NCI-H2107 treated with DMSO at 0.1 percent for 48 hours (cell line): ENCODE measurements around the gene SPEM2.

ENCODE experiments used
- DNase-seq: peaks from one replicate; lab custom pipeline; 2025; ENCODE audit not compliant: unreplicated experiment; lab: John Stamatoyannopoulos, UW

Gene SPEM2

DNA sequence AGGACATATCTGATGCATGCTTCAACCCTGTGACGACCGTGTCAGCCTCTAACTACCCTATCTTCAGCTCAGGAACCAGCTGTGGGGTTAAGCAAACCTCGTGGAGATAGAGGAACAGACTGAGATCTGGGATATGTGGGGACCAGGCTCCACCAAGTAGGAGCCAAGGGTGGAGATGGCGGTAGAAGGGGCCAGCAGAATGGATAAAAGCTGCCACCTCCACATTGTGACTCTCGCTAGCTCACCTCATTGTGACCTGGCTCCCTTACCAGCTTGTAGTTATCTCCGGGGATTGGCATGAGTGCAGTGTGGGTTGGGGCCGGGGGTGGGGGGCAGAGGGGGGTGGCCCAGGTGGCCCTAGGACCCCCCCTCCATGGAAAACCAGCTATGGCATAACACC lies at the start of gene SPEM2:
Gene SPEM2 (plus strand): TSS at position 301 of the 400 bp plus-strand sequence. CDS start 73 bp downstream, at position 374.
- DNase-seq = no peak

DNA sequence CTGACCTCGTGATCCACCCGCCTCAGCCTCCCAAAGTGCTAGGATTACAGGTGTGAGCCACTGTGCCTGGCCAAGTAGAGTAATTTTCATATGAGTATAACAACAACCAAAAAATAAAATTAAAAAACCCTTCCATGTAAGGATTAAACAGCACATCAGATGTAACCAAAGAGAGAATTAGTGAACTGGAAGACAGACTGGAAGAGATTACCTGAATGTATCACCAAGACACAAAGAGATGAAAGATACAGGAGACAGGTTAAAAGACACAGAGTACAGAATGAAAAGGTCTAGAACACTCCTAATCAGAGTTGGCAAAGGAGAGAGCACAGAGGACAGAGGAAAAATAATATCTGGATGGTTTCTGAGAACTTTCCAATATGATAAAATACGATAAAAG lies 46.3 kb upstream of the SPEM2 start:
- no peak for DNase-seq

DNA sequence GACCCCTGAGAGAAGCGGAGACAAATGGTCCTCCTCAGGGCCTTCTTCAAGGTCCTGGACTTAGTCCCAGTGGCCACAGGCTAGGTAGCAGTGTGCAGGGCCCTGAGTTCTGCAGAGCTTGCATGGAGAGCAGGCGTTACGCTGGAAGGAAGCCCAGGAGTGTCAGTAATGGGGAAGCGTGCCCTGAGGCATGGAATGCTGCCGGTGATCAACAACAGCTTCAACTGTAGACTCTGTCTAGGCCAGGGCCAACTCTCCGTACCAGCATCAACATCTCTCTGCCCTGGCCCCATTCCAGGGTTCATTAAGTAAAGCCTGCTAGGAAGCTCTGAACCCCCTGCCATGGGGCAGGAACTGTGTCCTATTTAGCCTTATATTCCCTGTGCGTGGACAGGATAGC lies 45.1 kb upstream of the SPEM2 start:
- no peak for DNase-seq

DNA sequence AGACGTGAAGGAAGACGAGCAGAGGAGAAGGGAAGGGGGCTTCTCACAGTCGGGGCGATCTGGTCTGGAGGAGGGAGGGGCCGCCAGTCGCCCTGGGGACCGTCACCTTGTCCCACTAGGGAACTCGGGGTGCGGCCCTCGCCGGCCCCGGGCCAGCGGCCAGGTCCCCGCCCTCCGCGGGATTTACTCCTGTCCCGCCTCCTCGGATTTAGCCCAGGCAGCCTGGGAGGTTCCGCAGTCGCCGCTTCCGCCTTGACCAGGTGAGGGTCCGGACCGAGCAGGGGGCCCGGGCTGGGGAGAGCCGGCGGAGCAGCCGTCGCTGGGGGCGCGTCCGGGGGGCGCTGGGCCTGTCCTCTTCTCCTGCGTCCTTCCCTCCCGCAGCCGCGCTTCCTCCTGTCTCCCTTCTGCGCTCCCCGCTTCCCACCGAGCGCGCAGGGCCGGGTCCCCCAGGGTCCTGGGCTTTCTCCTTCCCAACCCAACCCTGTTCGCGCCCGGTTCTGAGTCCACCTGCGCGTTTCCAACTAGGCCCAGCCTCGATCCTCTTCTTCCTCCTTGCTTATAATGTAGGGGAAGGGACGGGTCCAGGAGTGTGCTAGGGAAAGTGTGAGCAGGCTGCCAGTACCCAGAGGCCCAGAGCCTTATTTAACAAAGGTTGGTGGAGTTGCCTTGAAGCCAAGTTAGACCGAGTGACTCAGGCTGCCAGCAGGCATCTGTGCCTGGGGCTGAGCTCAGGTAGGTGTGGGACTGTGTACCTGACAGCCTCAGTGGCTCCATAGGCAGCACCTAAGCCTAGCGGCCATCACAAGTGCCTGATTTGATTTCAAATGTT lies 44.3 kb upstream of the SPEM2 start, which contains the start of gene TNK1:
Gene TNK1 (plus strand): TSS at position 235 of the 829 bp plus-strand sequence. CDS start 1,838 bp downstream, outside the sequence.
- DNase-seq = no peak

DNA sequence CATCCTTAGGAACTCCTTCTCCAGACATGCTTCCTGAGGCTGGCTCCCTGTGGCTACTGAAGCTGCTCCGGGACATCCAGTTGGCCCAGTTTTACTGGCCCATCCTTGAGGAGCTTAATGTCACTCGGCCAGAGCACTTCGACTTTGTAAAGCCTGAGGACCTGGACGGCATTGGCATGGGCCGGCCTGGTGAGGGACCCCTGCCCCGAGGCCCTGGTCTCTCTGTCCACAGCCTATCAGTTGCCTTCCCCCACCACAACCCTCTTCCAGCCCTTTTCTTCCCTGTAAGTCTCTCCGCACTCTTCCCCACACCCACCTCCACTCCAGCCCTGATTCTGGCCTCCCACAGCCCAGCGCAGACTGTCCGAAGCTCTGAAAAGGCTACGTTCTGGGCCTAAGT lies 42.5 kb upstream of the SPEM2 start:
- no peak for DNase-seq

DNA sequence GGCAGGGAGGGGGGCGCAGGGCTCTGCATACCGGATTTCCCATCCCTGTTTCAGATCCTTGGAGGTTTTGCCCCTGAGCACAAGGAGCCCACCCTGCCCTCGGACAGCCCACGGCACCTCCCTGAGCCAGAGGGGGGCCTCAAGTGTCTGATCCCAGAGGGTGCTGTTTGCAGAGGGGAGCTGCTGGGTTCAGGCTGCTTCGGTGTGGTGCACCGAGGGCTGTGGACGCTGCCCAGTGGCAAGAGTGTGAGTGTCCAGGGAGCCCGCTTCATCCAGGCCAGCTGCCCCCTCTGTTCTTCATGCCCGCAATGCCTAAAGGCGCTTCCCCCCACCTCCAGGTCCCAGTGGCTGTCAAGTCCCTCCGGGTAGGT lies 42.1 kb upstream of the SPEM2 start:
- DNase-seq = no peak

DNA sequence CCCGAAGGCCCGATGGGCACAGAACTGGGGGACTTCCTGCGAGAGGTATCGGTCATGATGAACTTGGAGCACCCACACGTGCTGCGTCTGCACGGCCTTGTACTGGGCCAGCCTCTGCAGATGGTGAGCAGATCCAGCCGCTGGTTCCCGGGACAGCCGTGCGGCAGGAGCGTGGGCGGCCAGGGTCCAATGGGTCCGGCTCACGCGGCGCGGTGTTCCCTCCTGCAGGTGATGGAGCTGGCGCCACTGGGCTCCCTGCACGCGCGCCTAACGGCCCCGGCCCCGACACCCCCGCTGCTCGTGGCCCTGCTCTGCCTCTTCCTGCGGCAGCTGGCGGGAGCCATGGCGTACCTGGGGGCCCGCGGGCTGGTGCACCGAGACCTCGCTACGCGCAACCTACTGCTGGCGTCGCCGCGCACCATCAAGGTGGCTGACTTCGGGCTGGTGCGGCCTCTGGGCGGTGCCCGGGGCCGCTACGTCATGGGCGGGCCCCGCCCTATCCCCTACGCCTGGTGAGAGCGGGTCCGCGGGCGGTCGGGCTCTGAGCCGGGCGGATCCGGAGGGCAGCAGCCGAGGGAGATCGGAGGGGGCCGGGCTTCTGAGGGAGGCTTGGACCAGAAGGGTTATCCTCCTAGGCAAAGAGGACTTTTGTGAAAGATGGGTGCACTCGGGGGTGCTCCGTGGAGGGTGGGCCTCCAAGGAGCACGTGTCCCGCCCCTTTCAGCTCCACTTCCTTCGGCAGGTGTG lies 41.5 kb upstream of the SPEM2 start:
- no peak for DNase-seq

DNA sequence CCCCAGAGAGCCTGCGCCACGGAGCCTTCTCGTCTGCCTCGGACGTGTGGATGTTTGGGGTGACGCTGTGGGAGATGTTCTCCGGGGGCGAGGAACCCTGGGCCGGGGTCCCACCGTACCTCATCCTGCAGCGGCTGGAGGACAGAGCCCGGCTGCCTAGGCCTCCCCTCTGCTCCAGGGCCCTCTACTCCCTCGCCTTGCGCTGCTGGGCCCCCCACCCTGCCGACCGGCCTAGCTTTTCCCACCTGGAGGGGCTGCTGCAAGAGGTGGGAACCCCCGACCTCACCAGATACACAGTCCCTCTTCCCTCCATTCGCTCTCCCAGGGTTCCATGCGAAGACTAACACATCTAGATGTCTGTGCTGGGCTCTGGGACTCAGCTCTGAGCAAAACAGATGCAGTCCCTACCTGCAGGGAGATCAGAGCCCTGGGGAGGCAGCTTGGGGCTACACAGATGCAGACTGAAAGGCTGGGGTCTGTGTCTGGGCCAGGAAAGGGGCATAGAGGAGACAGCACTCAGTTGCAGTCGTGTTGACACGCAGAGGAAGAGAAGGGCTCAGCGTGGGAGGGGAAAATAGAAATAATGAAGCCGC lies 40.8 kb upstream of the SPEM2 start:
- DNase-seq = no peak

DNA sequence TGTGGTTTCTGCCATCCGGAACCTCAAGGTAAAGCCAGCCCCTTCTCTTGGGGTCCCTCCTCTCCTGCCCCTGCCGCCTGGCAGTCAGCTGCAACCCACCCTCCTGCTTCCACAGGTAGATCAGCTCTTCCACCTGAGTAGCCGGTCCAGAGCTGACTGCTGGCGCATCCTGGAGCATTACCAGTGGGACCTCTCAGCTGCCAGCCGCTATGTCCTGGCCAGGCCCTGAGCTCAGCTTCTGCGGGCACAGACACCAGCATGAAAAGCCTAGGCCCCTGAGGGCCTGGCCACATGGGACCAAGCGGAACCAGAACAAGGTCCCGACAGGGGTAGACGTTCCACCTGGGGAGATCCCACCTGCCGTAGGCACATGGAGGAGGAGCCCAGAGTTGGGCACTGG lies 36.6 kb upstream of the SPEM2 start:
- DNase-seq = no peak

DNA sequence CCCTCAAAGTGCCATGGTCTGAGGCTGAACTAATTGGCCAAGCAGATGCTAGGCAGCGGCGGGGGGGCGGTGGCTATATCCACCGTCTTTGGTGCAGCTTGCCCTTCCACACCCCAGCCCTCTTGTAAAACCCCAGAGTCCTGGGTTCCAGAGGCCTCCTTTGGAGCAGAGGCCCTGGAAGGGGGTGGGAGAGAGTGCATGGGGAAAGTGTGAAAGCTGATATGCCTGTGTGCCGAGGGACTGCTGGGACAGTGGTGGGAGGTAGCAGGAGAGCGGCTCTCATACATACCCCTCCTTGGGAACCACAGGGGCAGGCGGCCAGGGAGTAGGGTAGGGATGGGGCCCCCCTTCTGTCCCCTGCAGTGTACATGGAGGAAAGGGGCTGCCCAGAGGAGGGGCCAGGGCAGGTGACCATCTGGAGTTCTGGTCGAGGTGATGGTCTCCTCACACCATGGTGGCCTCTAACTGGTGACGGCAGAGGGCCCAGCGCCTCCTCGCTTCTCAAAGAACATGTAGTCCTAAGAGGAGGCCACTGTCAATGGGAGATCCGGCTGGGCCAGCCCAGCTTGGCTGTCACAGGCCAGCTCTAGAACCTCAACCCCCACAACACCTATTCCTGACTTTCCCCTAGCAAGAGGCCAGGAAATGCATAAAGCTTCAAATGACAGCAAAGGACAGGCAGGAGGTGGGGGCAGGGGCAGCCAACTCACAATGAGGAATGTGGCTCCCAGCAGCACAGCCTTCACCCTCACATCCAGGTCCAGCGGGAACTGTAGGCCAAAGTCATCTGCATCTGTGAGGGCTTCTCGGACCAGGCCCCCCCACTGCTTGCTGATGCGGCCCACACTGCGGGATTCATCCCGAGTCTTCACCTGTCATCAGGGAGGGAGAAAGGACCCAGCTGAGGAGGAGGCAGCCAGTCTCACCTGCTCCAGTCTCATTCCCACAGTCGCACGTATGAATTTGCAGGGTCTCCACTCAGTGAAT lies 35.2 kb upstream of the SPEM2 start:
- no peak for DNase-seq

DNA sequence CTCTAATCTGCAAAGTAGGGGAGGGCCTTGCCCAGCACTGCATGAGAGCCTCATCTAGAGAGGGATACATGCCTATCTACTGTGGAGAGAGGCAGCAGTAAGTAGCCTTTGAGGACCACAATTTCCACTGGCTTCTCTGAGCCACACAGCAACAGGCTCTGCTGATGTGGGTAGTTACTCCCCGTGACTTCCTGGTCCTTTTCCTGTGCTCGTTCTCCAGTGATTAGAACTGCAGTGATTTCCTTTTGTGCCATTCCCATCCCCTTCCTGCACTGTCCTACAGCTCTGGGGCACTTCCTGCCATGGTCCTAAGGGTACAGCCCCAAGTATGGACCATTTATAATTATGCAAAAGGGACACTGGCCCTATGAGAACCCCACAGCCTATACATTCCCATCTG lies 34.1 kb upstream of the SPEM2 start:
- no peak for DNase-seq

DNA sequence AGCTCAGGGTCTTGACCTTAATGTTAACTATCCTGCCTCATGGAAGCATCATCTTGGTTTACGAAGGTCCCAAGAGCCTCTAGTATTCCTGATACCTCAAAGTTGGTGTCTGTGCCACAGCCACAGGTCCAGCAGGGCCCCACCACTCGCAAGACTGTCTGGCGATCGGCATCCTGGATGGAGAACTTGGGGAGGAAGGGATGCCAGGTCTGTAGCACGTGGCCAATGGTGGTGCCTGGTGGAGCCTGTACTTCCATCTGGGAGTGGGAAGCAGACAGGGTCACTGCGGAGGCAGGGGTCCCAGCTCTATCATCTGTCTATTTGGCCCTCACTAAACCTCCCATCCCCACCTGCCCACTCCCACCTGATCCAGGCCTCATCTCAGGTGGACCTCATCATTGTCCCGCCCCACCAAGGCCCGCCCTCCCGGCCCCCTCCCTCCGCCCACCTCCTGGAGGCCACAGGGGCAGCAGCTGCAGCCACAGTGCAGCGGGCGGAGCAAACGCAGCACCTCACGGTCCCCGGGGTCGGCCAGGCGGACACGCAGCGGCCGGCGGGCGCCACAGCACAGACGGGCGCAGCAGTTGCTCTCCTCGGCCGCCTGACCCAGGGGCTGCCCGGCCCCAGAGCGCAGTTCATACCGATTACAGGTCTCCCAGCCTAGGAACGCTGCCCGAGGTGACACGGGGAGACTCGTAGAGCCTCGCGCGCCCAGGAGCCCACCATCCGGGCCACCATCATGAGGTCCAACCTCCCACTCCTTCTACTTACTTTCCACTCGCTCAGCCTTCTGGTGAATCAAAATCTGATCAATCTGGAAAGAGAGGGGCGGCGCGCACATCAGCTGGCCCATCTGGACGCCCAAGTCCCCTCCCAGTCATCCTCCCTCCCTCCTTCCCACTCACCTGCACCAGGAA lies 32.5 kb upstream of the SPEM2 start:
- DNase-seq = no peak

DNA sequence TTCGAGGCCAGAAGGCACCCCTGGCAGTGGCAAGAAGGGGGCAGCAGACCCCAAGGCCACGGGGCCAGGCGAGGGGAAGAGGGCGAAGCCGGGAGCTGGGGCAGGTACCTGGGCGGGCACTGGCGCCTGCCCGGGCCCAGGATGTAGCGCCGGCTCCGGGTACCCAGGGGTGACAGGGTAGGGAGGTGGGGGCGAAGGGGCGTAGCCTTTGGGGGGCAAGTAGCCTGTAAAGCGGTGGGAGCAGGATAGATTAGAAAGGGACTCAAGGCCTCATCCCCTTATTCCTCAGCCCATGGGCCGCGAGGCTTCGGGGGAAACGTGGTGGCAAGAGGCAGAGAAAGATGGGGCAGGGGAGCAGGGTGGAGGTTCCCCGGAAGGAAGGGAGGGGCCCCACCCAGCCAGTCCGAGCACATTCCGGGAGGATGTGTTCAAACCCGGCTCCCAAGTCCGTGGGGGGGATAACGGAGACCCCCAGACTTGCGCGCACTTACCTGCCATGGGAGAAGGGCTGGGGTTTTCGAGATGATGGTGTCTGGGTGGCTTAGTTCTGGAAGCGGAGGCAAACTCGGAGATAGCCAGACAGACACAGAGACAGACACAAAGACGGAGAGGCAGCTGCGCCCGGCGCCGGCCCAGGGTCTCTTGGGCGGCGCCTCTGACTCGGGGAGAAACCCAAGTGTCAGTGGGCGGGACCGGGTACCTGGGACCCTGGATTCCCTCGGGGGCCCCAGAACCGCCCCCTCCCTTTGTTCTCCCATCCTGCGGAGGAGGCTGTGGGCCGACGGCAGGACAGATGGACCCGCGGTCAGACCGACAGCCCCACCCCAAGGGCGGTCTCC lies 31.6 kb upstream of the SPEM2 start:
- DNase-seq = no peak

DNA sequence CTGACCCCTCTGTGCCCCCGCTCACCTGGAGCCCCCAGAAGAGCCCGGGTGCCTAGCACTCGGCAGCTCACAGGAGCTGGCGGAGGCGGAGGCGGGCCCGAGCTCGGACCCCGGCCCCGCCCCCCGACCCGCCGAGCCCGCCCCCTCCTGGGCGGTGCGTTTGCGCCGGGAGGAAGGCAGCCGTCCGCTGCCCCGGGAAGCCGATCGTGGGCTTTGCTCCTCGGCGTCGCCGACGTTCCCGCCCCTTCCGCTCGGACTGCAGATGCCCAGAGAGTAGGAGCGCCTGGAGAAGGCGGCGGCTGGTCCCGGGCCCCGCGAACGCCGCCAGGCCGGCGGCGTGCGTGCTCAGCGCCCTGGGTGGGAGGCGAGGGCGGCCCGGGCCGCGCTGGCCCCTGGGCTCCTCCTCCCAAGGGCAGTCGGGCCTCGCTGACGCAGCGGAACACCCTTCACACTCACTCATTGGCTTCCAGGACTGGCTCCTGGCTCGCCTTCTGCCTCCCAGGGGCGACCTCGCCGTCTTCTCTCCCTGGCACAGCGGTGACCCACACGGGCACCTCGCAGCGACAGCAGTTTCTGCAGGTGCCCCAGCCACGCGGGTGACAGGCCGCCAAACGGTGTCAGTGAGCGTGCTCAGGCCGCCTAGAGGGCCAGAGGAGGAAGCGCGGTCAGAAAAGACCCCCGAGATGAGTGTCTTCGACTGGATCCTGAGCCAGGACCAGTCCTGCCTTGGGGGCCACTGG lies 30.8 kb upstream of the SPEM2 start, which contains the start of gene PLSCR3:
Gene PLSCR3 (minus strand): TSS at position 74 of the 740 bp plus-strand sequence. CDS start 415 bp downstream, outside the sequence.
- DNase-seq = no peak

DNA sequence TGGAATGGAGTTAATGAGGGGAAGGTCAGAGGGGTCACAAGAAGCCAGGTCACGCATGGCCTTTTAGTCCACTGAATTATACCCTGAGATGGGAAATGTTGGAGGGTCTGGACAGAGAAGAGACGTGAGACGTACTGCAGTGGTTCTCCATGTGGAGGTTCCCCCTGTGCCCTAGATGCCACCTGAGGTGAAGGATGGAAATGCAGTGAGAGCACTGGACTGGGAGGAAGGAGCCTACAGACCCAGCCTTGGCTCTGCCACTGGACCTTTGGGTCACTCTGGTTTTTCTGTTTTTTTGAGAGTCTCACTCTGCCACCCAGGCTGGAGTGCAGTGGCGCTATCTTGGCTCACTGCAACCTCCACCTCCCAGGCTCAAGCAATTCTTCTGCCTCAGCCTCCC lies 29.3 kb upstream of the SPEM2 start:
- no peak for DNase-seq

DNA sequence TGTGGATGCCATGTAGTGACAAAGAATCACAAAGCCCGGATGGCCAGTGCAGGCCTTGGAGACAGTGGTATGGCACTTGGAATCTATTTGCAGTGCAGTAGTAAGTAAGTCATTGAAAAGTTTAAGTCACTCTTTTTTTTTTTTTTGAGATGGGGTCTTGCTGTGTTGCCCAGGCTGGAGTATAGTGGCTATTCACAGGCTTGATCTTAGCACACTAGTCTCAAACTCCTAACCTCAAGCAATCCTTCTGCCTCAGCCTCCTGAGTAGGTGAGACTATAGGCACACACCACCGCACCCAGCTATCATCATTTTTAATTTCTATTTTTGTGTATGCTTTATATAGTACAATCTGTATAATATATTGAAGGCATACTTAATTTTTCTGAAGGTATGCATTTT lies 26.8 kb upstream of the SPEM2 start:
- DNase-seq = no peak

DNA sequence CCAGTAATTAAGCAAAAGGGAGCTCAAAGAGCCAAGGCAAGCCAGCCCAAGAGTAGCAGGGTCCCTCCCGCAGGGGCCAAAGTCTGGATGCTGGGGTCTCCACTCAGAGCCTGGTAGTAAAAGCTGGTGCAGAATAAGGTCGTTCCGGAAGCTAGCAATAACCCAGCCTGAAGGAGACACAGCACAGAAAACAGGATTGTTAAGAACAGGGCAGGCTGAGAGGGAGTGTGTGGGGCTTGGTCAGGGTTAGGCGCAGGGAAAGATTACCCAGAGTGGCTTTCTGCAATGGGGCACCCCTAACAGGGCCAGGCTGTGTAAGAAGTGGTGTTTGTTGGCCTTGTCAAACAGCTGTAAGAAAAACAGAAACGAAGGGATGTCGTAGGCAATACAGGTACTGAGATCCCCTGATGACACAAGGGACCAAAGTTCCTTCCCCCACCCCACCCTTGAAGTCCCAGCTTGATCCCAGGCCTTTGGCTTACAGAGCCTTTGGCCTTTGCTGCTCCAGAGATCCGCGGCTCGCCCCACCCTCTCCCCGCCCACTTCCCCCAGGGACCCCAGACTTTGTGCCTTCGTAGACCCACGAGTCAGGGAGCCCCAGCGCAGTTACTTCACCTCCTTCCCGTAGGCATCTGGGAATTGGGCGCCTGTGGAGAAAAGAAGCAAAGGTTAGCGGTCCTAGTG lies 22.2 kb upstream of the SPEM2 start:
- no peak for DNase-seq

DNA sequence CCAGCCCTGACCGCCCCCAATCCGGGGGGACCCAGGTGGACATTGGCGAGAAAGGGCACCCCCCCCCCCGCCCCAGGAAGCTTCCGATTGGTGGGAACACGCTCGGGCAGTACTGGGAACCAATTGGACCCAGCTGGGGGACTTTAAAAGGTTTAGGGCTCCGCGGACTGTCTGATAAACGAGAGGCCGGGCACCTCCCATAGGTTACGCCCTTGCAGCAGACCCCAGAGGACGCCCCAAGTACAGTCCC lies 21.8 kb upstream of the SPEM2 start:
- no peak for DNase-seq
